HEK293 (cell line): Measurements from ENCODE around the gene BTRC.
"Not testable (repeated sequence)": the region's sequence is repeated elsewhere in the genome, so short reads cannot be mapped to it uniquely, and the experiment has no call there.

Source experiments
- CTCF ChIA-PET: fragments of 350-600 bp; formaldehyde crosslinking; extraction: SDS; loops from one replicate; lab custom pipeline; 2021; ENCODE audit warnings: antibody characterized with exemption; lab: Yijun Ruan, JAX
- POLR2A ChIA-PET: fragments of 300-600 bp; formaldehyde crosslinking; extraction: SDS; loops from one replicate; lab custom pipeline; 2020; ENCODE audit warnings: antibody characterized with exemption, inconsistent platforms; lab: Yijun Ruan, JAX
- H3K27ac ChIP-seq: fragments of 200-500 bp; sonication (Bioruptor generic); 2 replicates; pipeline ENCODE4 v1.5.1; 2014; ENCODE audit warnings: low read depth, low read length, control low read depth, inconsistent platforms; ENCODE audit errors: extremely low read depth
- H3K36me3 ChIP-seq, 2 experiments: fragments of 200-500 bp in 1 of 2; sonication (Bioruptor generic) in 1 of 2; 1 replicate in 1 of 2; 2 replicates in 1 of 2; pipeline ENCODE4 v1.5.1; 2014 to 2017; ENCODE audit warnings: inconsistent platforms in 2 of 2, low read length in 2 of 2; ENCODE audit not compliant: control insufficient read depth in 2 of 2, insufficient read depth in 1 of 2
- H3K4me1 ChIP-seq: fragments of 200-500 bp; sonication (Bioruptor generic); 2 replicates; pipeline ENCODE4 v1.5.1; 2014; ENCODE audit warnings: mild to moderate bottlenecking, low read length, inconsistent platforms; ENCODE audit not compliant: control insufficient read depth, insufficient read depth
- H3K4me3 ChIP-seq: 2 replicates; pipeline ENCODE4 v1.5.1; 2011; ENCODE audit warnings: low read depth, mild to moderate bottlenecking, control low read depth, low read length, moderate library complexity
- H3K9me3 ChIP-seq: fragments of 200-500 bp; sonication (Bioruptor generic); 2 replicates; pipeline ENCODE4 v1.5.1; 2014; ENCODE audit warnings: low read depth, low read length, inconsistent platforms; ENCODE audit not compliant: control insufficient read depth, insufficient read depth
- GFI1B ChIP-seq: fragments of 450-650 bp; formaldehyde crosslinking; IDR thresholded peaks from 2 replicates; pipeline ENCODE4 v1.5.1; 2016; ENCODE audit warnings: missing biosample characterization, missing genetic modification characterization
- GLI2 ChIP-seq: fragments of 450-650 bp; formaldehyde crosslinking; IDR thresholded peaks from 2 replicates; pipeline ENCODE4; 2017; ENCODE audit warnings: missing biosample characterization, missing genetic modification characterization, low read depth, borderline replicate concordance
- KLF7 ChIP-seq: fragments of 450-650 bp; formaldehyde crosslinking; IDR thresholded peaks from 2 replicates; pipeline ENCODE4 v1.5.1; 2016; ENCODE audit warnings: missing biosample characterization, missing genetic modification characterization, borderline replicate concordance
- MYNN ChIP-seq: fragments of 450-650 bp; formaldehyde crosslinking; IDR thresholded peaks from 2 replicates; pipeline ENCODE4 v1.5.1; 2016; ENCODE audit warnings: missing biosample characterization, missing genetic modification characterization, borderline replicate concordance
- OVOL3 ChIP-seq: fragments of 450-650 bp; formaldehyde crosslinking; IDR thresholded peaks from 2 replicates; pipeline ENCODE4 v1.5.1; 2016; ENCODE audit warnings: missing biosample characterization, missing genetic modification characterization
- SP3 ChIP-seq: fragments of 450-650 bp; formaldehyde crosslinking; IDR thresholded peaks from 2 replicates; pipeline ENCODE4 v1.5.1; 2016; ENCODE audit warnings: missing biosample characterization, missing genetic modification characterization
- TRIM28 ChIP-seq: IDR thresholded peaks from 2 replicates; pipeline ENCODE4 v1.6.1; 2011; ENCODE audit warnings: low read length, control low read depth, borderline replicate concordance
- YY1 ChIP-seq: fragments of 450-650 bp; formaldehyde crosslinking; IDR thresholded peaks from 2 replicates; pipeline ENCODE4 v1.5.1; 2018; ENCODE audit warnings: missing biosample characterization, missing genetic modification characterization
- ZBTB20 ChIP-seq: fragments of 450-650 bp; formaldehyde crosslinking; IDR thresholded peaks from 2 replicates; pipeline ENCODE4 v1.5.1; 2016; ENCODE audit warnings: missing biosample characterization, missing genetic modification characterization
- ZNF140 ChIP-seq: fragments of 450-650 bp; formaldehyde crosslinking; IDR thresholded peaks from 2 replicates; pipeline ENCODE4 v1.5.1; 2016; ENCODE audit warnings: missing biosample characterization, missing genetic modification characterization
- ZNF211 ChIP-seq: fragments of 450-650 bp; formaldehyde crosslinking; IDR thresholded peaks from 2 replicates; pipeline ENCODE4 v1.5.1; 2016; ENCODE audit warnings: low read depth, missing biosample characterization, missing genetic modification characterization
- ZNF514 ChIP-seq: fragments of 450-650 bp; formaldehyde crosslinking; IDR thresholded peaks from 2 replicates; pipeline ENCODE4 v1.5.1; 2016; ENCODE audit warnings: missing biosample characterization, missing genetic modification characterization
- ZNF561 ChIP-seq: fragments of 450-650 bp; IDR thresholded peaks from 2 replicates; pipeline ENCODE4 v1.5.1; 2018; ENCODE audit warnings: missing biosample characterization, missing genetic modification characterization, borderline replicate concordance
- ZNF585B ChIP-seq: fragments of 450-650 bp; formaldehyde crosslinking; IDR thresholded peaks from 2 replicates; pipeline ENCODE4 v1.5.1; 2016; ENCODE audit warnings: missing biosample characterization, missing genetic modification characterization
- ZNF677 ChIP-seq: fragments of 450-650 bp; IDR thresholded peaks from 2 replicates; pipeline ENCODE4 v1.5.0; 2018; ENCODE audit warnings: missing biosample characterization, mild to moderate bottlenecking, missing genetic modification characterization, moderate library complexity
- ZNF843 ChIP-seq: fragments of 450-650 bp; formaldehyde crosslinking; IDR thresholded peaks from 2 replicates; pipeline ENCODE4 v1.5.1; 2016; ENCODE audit warnings: missing biosample characterization, missing genetic modification characterization
- TF ChIP-seq, protein P1 (sequence below): fragments of 450-650 bp; formaldehyde crosslinking; IDR thresholded peaks from 2 replicates; pipeline ENCODE4 v1.5.1; 2016; ENCODE audit warnings: missing biosample characterization, missing genetic modification characterization
- TF ChIP-seq, protein P2 (sequence below): fragments of 450-650 bp; formaldehyde crosslinking; IDR thresholded peaks from 2 replicates; pipeline ENCODE4 v1.5.1; 2016; ENCODE audit warnings: missing biosample characterization, missing genetic modification characterization
- TF ChIP-seq, protein P3 (sequence below): fragments of 450-650 bp; formaldehyde crosslinking; IDR thresholded peaks from 2 replicates; pipeline ENCODE4 v1.5.1; 2016; ENCODE audit warnings: missing biosample characterization, missing genetic modification characterization, low read depth
- TF ChIP-seq, protein P4 (sequence below): fragments of 450-650 bp; formaldehyde crosslinking; IDR thresholded peaks from 2 replicates; pipeline ENCODE4 v1.5.1; 2017; ENCODE audit warnings: missing biosample characterization, missing genetic modification characterization
- TF ChIP-seq, protein P5 (sequence below): fragments of 450-650 bp; formaldehyde crosslinking; IDR thresholded peaks from 2 replicates; pipeline ENCODE4 v1.5.1; 2016; ENCODE audit warnings: missing biosample characterization, missing genetic modification characterization

Gene BTRC

DNA sequence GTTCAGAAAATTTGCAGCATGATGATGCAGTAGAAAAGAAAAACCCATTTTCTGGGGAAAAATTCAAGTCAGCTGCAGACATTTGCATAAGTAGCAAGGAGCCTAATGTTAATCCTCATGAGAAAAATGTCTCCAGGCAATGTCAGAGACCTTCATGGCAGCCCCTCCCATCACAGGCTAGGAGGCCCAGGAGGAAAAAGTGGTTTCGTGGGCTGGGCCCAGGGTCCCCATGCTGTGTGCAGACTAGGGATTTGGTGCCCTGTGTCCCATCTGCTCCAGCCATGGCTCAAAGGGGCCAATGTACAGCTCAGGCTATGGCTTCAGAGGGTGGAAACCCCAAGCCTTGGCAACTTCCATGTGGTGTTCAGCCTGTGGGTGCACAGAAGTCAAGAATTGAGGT is 26.5 kb upstream of the BTRC start:
- CTCF ChIA-PET, POLR2A ChIA-PET, H3K4me1 ChIP-seq, H3K9me3 ChIP-seq, H3K4me3 ChIP-seq, H3K36me3 ChIP-seq, H3K27ac ChIP-seq: not testable (repeated sequence)
- peak; percentile 97 for TF ChIP-seq ZNF585B (tag by site-specific recombination)

DNA sequence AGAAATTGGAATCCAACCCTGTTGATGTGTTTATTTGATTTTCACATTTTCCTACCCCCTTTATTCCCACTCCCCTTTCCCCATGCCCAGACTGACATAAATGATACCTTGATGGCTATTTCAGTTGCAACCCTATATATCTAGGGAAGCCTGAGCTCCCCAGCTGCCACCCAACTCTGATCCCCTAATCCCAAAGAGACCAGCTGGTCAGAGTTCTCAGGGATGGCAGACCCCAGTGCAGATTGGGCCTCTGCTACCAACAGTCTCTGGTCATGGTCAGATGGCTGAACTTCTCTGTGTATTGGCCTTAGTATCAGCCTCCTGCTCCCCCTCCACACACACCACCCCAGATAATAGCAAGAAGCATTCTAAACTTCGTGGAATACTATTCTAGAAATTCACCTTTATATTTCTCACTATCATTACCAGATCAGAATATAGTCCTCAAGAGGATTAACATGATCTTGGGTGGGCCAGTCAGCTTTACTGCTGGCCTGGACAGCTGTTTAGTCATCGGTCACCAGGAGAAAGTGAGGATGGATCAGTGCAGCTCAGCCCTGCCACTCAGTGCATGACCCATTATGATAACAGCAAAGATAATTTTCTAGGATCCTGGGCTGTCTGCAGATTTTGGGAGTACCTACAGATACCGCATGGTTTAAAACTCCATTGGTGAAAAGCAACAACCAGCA is 24.5 kb upstream of the BTRC start:
- no peaks in the 10 kb centered on the region for H3K9me3 ChIP-seq
- ChIA-PET POLR2A (no interaction called here), CTCF (interaction anchor here (0.6 to 0.7 kb wide), 2 partner anchors 166 to 311 kb away, joined by 3 read pairs; no protein-coding TSS in a partner anchor)
- H3K27ac ChIP-seq = no peak overlapping the region
- TF ChIP-seq, protein P1, sequence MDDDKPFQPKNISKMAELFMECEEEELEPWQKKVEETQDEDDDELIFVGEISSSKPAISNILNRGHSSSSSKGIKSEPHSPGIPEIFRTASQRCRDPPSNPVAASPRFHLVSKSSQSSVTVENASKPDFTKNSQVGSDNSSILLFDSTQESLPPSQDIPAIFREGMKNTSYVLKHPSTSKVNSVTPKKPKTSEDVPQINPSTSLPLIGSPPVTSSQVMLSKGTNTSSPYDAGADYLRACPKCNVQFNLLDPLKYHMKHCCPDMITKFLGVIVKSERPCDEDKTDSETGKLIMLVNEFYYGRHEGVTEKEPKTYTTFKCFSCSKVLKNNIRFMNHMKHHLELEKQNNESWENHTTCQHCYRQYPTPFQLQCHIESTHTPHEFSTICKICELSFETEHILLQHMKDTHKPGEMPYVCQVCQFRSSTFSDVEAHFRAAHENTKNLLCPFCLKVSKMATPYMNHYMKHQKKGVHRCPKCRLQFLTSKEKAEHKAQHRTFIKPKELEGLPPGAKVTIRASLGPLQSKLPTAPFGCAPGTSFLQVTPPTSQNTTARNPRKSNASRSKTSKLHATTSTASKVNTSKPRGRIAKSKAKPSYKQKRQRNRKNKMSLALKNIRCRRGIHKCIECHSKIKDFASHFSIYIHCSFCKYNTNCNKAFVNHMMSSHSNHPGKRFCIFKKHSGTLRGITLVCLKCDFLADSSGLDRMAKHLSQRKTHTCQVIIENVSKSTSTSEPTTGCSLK = no peak
- TF ChIP-seq, protein P2, sequence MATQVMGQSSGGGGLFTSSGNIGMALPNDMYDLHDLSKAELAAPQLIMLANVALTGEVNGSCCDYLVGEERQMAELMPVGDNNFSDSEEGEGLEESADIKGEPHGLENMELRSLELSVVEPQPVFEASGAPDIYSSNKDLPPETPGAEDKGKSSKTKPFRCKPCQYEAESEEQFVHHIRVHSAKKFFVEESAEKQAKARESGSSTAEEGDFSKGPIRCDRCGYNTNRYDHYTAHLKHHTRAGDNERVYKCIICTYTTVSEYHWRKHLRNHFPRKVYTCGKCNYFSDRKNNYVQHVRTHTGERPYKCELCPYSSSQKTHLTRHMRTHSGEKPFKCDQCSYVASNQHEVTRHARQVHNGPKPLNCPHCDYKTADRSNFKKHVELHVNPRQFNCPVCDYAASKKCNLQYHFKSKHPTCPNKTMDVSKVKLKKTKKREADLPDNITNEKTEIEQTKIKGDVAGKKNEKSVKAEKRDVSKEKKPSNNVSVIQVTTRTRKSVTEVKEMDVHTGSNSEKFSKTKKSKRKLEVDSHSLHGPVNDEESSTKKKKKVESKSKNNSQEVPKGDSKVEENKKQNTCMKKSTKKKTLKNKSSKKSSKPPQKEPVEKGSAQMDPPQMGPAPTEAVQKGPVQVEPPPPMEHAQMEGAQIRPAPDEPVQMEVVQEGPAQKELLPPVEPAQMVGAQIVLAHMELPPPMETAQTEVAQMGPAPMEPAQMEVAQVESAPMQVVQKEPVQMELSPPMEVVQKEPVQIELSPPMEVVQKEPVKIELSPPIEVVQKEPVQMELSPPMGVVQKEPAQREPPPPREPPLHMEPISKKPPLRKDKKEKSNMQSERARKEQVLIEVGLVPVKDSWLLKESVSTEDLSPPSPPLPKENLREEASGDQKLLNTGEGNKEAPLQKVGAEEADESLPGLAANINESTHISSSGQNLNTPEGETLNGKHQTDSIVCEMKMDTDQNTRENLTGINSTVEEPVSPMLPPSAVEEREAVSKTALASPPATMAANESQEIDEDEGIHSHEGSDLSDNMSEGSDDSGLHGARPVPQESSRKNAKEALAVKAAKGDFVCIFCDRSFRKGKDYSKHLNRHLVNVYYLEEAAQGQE (tag by site-specific recombination) = no peak
- no peak for TF ChIP-seq MYNN (tag by site-specific recombination)
- TF ChIP-seq GLI2 = no peak
- TF ChIP-seq ZNF211 (tag by site-specific recombination) = no peak
- no peak for TF ChIP-seq ZBTB20 (tag by site-specific recombination)
- TF ChIP-seq, protein P3, sequence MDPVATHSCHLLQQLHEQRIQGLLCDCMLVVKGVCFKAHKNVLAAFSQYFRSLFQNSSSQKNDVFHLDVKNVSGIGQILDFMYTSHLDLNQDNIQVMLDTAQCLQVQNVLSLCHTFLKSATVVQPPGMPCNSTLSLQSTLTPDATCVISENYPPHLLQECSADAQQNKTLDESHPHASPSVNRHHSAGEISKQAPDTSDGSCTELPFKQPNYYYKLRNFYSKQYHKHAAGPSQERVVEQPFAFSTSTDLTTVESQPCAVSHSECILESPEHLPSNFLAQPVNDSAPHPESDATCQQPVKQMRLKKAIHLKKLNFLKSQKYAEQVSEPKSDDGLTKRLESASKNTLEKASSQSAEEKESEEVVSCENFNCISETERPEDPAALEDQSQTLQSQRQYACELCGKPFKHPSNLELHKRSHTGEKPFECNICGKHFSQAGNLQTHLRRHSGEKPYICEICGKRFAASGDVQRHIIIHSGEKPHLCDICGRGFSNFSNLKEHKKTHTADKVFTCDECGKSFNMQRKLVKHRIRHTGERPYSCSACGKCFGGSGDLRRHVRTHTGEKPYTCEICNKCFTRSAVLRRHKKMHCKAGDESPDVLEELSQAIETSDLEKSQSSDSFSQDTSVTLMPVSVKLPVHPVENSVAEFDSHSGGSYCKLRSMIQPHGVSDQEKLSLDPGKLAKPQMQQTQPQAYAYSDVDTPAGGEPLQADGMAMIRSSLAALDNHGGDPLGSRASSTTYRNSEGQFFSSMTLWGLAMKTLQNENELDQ (tag by site-specific recombination) = no peak
- TF ChIP-seq OVOL3 (tag by site-specific recombination) = no peak
- no peak for TF ChIP-seq ZNF514 (tag by site-specific recombination)
- TF ChIP-seq YY1 (tag by site-specific recombination) = no peak
- TF ChIP-seq ZNF561 (tag by site-specific recombination) = no peak
- TF ChIP-seq SP3 (tag by site-specific recombination) = no peak
- TF ChIP-seq ZNF843 = no peak
- TF ChIP-seq, protein P4, sequence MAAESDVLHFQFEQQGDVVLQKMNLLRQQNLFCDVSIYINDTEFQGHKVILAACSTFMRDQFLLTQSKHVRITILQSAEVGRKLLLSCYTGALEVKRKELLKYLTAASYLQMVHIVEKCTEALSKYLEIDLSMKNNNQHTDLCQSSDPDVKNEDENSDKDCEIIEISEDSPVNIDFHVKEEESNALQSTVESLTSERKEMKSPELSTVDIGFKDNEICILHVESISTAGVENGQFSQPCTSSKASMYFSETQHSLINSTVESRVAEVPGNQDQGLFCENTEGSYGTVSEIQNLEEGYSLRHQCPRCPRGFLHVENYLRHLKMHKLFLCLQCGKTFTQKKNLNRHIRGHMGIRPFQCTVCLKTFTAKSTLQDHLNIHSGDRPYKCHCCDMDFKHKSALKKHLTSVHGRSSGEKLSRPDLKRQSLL (tag by site-specific recombination) = no peak
- no peak for TF ChIP-seq ZNF677 (tag by site-specific recombination)
- no peak for TF ChIP-seq TRIM28
- TF ChIP-seq ZNF140 = no peak
- no peak for TF ChIP-seq KLF7 (tag by site-specific recombination)
- no peak for TF ChIP-seq GFI1B (tag by site-specific recombination)
- TF ChIP-seq, protein P5, sequence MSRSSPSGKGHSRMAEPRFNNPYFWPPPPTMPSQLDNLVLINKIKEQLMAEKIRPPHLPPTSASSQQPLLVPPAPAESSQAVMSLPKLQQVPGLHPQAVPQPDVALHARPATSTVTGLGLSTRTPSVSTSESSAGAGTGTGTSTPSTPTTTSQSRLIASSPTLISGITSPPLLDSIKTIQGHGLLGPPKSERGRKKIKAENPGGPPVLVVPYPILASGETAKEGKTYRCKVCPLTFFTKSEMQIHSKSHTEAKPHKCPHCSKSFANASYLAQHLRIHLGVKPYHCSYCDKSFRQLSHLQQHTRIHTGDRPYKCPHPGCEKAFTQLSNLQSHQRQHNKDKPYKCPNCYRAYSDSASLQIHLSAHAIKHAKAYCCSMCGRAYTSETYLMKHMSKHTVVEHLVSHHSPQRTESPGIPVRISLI (tag by site-specific recombination) = no peak
- H3K4me3 ChIP-seq = no peak overlapping the region
- no peaks in the 10 kb centered on the region for H3K4me1 ChIP-seq
- no peaks in the 10 kb centered on the region for H3K36me3 ChIP-seq
